HEK293T (cell line): Measurements from ENCODE around the gene SART1.

Experiments used
- ARNT ChIP-seq: fragments of 450-650 bp; IDR thresholded peaks from 2 replicates; pipeline ENCODE4 v1.6.1; 2017; ENCODE audit warnings: mild to moderate bottlenecking
- CTBP1 ChIP-seq: fragments of 450-650 bp; IDR thresholded peaks from 2 replicates; pipeline ENCODE4 v1.6.1; 2016; ENCODE audit warnings: borderline replicate concordance
- ELF4 ChIP-seq: fragments of 450-650 bp; IDR thresholded peaks from 2 replicates; pipeline ENCODE4 v1.6.1; 2017; ENCODE audit warnings: antibody characterized with exemption
- FOXA1 ChIP-seq: fragments of 450-650 bp; IDR thresholded peaks from 2 replicates; pipeline ENCODE4 v1.6.1; 2016; ENCODE audit warnings: mild to moderate bottlenecking
- FOXK2 ChIP-seq: fragments of 450-650 bp; IDR thresholded peaks from 2 replicates; pipeline ENCODE4 v1.6.1; 2016; ENCODE audit warnings: mild to moderate bottlenecking
- FOXM1 ChIP-seq: fragments of 450-650 bp; IDR thresholded peaks from 2 replicates; pipeline ENCODE4 v1.6.1; 2017; ENCODE audit warnings: mild to moderate bottlenecking, borderline replicate concordance
- HDGF ChIP-seq: fragments of 450-650 bp; IDR thresholded peaks from 2 replicates; pipeline ENCODE4 v1.6.1; 2017; ENCODE audit warnings: antibody characterized with exemption, borderline replicate concordance
- LEF1 ChIP-seq: fragments of 450-650 bp; IDR thresholded peaks from 2 replicates; pipeline ENCODE4 v1.6.1; 2017; ENCODE audit warnings: mild to moderate bottlenecking, borderline replicate concordance
- NFRKB ChIP-seq: fragments of 450-650 bp; IDR thresholded peaks from 2 replicates; pipeline ENCODE4 v1.6.1; 2016; ENCODE audit warnings: mild to moderate bottlenecking, moderate library complexity
- SP1 ChIP-seq: fragments of 450-650 bp; IDR thresholded peaks from 2 replicates; pipeline ENCODE4 v1.6.1; 2017
- SUZ12 ChIP-seq: fragments of 450-650 bp; IDR thresholded peaks from 2 replicates; pipeline ENCODE4 v1.6.1; 2016; ENCODE audit warnings: mild to moderate bottlenecking
- ZNF384 ChIP-seq: fragments of 450-650 bp; IDR thresholded peaks from 2 replicates; pipeline ENCODE4 v1.6.1; 2016

DNA sequence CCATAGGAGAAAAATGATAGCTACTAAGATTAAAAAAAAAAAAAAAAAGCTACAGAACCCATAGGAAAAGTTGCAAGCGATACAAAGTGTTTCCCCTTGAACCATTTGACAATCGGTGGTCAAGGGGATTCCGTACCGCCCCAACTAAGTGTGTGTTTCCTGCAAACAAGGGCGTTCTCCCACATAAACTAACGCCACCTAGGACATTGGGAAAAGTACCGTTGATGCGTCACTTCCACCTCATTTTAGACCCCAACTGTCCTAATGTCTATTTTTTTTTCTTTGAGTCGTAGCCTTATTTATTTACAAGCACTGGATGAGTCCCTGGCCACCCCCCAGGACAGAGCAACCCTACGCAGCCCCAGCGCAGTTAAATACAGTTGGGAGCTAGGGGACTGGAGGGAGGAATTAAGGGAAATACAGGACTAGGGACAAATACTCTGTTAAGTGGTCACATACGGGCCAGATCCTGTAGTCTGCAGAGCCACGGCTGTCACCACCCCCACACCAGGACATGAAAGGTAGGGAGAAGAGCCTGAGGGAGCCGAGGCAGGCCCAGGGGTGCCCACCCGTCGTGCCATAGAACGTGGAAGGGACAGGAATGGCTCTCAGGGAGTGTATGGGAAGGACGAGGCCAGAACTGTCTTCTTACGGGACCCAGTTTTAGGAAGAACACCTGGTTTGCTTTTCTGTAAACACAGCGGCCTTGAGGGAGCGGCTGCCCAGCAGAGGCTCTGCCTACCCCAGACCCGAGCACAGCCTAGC lies 21.5 kb downstream of the SART1 start:
- TF ChIP-seq SUZ12 (no peak), LEF1 (no peak), ARNT (no peak), ZNF384 (no peak), CTBP1 (no peak), SP1 (no peak), HDGF (no peak), ELF4 (no peak), FOXM1 (no peak), FOXK2 (no peak), FOXA1 (no peak), NFRKB (no peak)
